Spinal cord (tissue), 10 donors: ENCODE measurements around the gene RCN1. TPM values are rescaled to one million over a fixed set of nuclear protein-coding genes. Genes with fewer than 3 reads are reported as not detected.
A peak's percentile ranks its signal among the peaks of the same experiment; 100 is the strongest.

Experiments
- DNase-seq, 6 donors: peaks; one replicate each; pipeline versions ENCODE4 v3.0.0 to v3.0.0-alpha.2; 2013 to 2015; ENCODE audit warnings: low spot score in 6 of 6, low read depth in 4 of 6
- H3K27ac ChIP-seq: one replicate; pipeline ENCODE4 v1.5.1; 2013; ENCODE audit warnings: low read depth, low read length, control low read depth
- H3K27me3 ChIP-seq: one replicate; pipeline ENCODE4 v1.6.1; 2013; ENCODE audit warnings: low read length; ENCODE audit not compliant: control insufficient read depth, insufficient read depth
- H3K36me3 ChIP-seq: one replicate; pipeline ENCODE4 v1.6.1; 2013; ENCODE audit warnings: low read length; ENCODE audit not compliant: control insufficient read depth, insufficient read depth
- H3K4me1 ChIP-seq: one replicate; pipeline ENCODE4 v1.6.1; 2013; ENCODE audit warnings: low read length; ENCODE audit not compliant: control insufficient read depth, insufficient read depth
- H3K4me3 ChIP-seq: one replicate; pipeline ENCODE4 v1.5.1; 2013; ENCODE audit warnings: low read depth, low read length, control low read depth
- H3K9me3 ChIP-seq: one replicate; pipeline ENCODE4 v1.6.1; 2013; ENCODE audit warnings: low read length; ENCODE audit not compliant: control insufficient read depth, insufficient read depth
- WGBS: methylation state at CpG from one replicate; pipeline ENCODE4 v1.1.5; 2013; ENCODE audit warnings: missing lambda C conversion rate; ENCODE audit not compliant: insufficient coverage; 5-methylcytosine and 5-hydroxymethylcytosine counted together
- long read RNA-seq, 4 donors: transcript quantifications; one replicate each; lab custom pipeline, GENCODE V29; 2026
- polyA plus RNA-seq, 2 donors: library from polyadenylated mRNA; unstranded; fragments of 120-200 nt; gene quantifications; one replicate each; pipeline ENCODE4 v1.2.1, GENCODE V29; 2013; ENCODE audit not compliant: insufficient read length in 2 of 2
- total RNA-seq, 2 donors: library from RNA; depleted of rRNA in 1 of 2; stranded (reverse); fragments of 120-200 nt in 1 of 2; fragments of >200 nt in 1 of 2; gene quantifications; one replicate each; pipeline versions ENCODE4 v1.2.3 to v1.2.4, GENCODE V29; 2013 to 2014
- donor health status: healthy.

Gene RCN1
- 100 to 1,000 TPM in 1 of 2 donors, 10 to 100 TPM in 1; 90.9 to 100 TPM for total RNA-seq
- polyA plus RNA-seq = 100 to 1,000 TPM; 127 to 137 TPM
- long read RNA-seq, donor 1, transcript RCN1-201 (6 exons, 2,572 nt) = major isoform, 61 of 71 reads
- long read RNA-seq, donor 1, transcript RCN1-204 (2 exons, 2,653 nt) = minor isoform, 6 of 71 reads
- long read RNA-seq, donor 1, partial matches to known transcripts = 0 of 71 reads
- long read RNA-seq, donor 1, other reads (novel, unspliced or antisense) = 0 of 71 reads
- long read RNA-seq, donor 2, transcript RCN1-201 (6 exons, 2,572 nt) = major isoform, 28 of 30 reads
- long read RNA-seq, donor 2, partial matches to known transcripts = 0 of 30 reads
- long read RNA-seq, donor 2, other reads (novel, unspliced or antisense) = 0 of 30 reads
- long read RNA-seq, donor 3, transcript RCN1-201 (6 exons, 2,572 nt) = major isoform, 34 of 38 reads
- long read RNA-seq, donor 3, partial matches to known transcripts = 0 of 38 reads
- long read RNA-seq, donor 3, other reads (novel, unspliced or antisense) = 0 of 38 reads
- long read RNA-seq, donor 4, transcript RCN1-201 (6 exons, 2,572 nt) = major isoform, 75 of 90 reads
- long read RNA-seq, donor 4, transcript RCN1-204 (2 exons, 2,653 nt) = minor isoform, 7 of 90 reads
- long read RNA-seq, donor 4, partial matches to known transcripts = 6 of 90 reads
- long read RNA-seq, donor 4, other reads (novel, unspliced or antisense) = 0 of 90 reads

GRCh38 chr11:32090545-32091370 is at the start of gene RCN1:
RCN1 (plus strand) TSS chr11:32091074; CDS start chr11:32091197, 123 bp downstream.
- peak within 1 kb of the TSS; percentile 60 for H3K4me3 ChIP-seq
- peak in 5 of 6 donors; percentile 59 to 89 (median 68) for DNase-seq
- H3K27ac ChIP-seq = peak within 1 kb of the TSS; percentile 79
- WGBS = under 1% methylated on average over 60 of the region's 79 CpGs
- H3K27me3 ChIP-seq = no peaks in the 10 kb centered on the region
- H3K36me3 ChIP-seq = no peaks in the 10 kb centered on the region
- H3K9me3 ChIP-seq = no peaks in the 10 kb centered on the region
- peaks cover 36% of the 10 kb centered on the region for H3K4me1 ChIP-seq

DNA sequence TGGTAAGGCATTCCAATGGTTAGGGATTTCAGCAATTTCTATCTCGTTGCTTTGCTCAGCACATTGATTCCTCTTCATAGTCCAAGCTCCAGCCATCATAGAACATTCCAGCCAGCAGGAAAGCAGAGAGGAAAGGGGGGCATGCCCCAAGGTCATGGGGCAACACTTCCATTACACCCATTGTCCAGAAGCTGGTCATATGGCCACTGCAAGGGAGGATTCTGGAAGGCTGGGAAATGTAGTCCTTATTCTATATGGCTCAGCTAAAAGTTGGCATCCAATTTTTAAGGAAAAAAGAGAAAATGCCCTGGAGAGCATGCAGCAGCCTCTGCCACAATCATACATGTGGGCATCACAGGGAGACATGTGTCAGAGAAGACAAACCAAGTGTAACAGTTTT is 47.1 kb upstream of the RCN1 start:
- Histone ChIP-seq H3K9me3 (no peaks in the 10 kb centered on the region), H3K4me1 (peaks cover 3% of the 10 kb centered on the region), H3K27me3 (no peaks in the 10 kb centered on the region), H3K27ac (no peak overlapping the region), H3K36me3 (no peaks in the 10 kb centered on the region), H3K4me3 (no peak overlapping the region)
- DNase-seq = no peak
- WGBS = no CpG with 5 or more reads among the region's 1 CpG

GRCh38 chr11:32044158-32044863 is 46.6 kb upstream of the RCN1 start:
- 55% methylated on average over 4 of the region's 4 CpGs for WGBS
- Histone ChIP-seq H3K27ac (no peak overlapping the region), H3K4me3 (no peak overlapping the region), H3K36me3 (no peaks in the 10 kb centered on the region), H3K27me3 (no peaks in the 10 kb centered on the region), H3K9me3 (no peaks in the 10 kb centered on the region), H3K4me1 (peaks cover 3% of the 10 kb centered on the region)
- peak in 2 of 6 donors; percentile 32 to 62 for DNase-seq

- Histone ChIP-seq H3K27me3 (no peaks in the 10 kb centered on the region), H3K27ac (no peak overlapping the region), H3K4me3 (no peak overlapping the region), H3K4me1 (peaks cover 3% of the 10 kb centered on the region), H3K36me3 (no peaks in the 10 kb centered on the region), H3K9me3 (no peaks in the 10 kb centered on the region)
- no peak for DNase-seq
Measured at GRCh38 chr11:32045456-32045855, 45.4 kb upstream of the RCN1 start.

DNA sequence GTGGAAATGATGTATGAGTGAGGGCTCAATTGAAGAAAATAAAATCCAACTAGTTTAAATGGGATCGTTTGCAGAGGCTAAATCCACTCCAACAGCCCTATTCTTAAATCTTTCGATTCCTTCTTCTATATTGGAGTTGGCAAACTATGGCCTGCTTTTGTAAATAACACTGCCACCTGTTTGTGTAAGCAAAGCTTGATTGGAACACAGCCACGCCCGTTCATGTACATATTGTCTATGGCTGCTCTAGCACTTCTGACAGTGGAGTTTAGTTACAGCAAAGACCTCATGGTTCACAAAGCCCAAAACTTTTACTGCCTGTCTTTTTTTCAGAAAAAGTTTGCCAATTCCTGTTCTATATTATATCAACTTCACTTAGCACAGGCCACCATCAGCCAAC is 40.6 kb upstream of the RCN1 start:
- WGBS = 76% methylated on average over 3 of the region's 4 CpGs
- DNase-seq = no peak
- Histone ChIP-seq H3K4me3 (no peak overlapping the region), H3K36me3 (no peaks in the 10 kb centered on the region), H3K4me1 (peaks cover 2% of the 10 kb centered on the region), H3K9me3 (no peaks in the 10 kb centered on the region), H3K27me3 (peaks cover 3% of the 10 kb centered on the region), H3K27ac (no peak overlapping the region)

DNA sequence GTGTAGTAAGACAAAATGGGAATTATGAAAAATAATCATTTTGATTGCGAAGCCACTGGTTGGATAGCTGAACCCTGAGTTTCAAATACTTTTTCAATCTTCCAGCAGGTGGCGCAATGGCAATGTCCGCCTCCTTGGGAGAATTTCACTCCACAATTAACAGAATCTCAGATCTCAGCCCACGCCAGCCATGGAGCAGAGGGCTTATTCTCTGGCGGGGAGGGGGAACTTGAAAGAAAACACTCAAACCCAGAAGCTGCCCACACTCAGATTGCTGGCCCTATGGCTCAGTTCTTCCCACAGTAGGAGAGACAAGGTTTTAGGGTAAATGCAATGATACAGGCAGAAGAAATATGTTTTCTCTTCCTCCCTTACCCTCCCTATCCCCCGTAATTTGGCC is 38.7 kb upstream of the RCN1 start:
- peaks cover 3% of the 10 kb centered on the region for H3K27me3 ChIP-seq
- no CpG with 5 or more reads among the region's 6 CpGs for WGBS

GRCh38 chr11:32053151-32053888 is 37.6 kb upstream of the RCN1 start:
- no peaks in the 10 kb centered on the region for H3K9me3 ChIP-seq
- H3K27ac ChIP-seq = no peak overlapping the region
- H3K27me3 ChIP-seq = peaks cover 3% of the 10 kb centered on the region
- H3K36me3 ChIP-seq = no peaks in the 10 kb centered on the region
- 50% methylated on average over 1 of the region's 7 CpGs for WGBS
- no peak for DNase-seq
- H3K4me3 ChIP-seq = no peak overlapping the region
- peaks cover 2% of the 10 kb centered on the region for H3K4me1 ChIP-seq

More for the DNA sequence above, 38.7 kb upstream of the RCN1 start:
- Histone ChIP-seq H3K9me3 (no peaks in the 10 kb centered on the region), H3K4me1 (peaks cover 2% of the 10 kb centered on the region), H3K4me3 (no peak overlapping the region), H3K27ac (no peak overlapping the region), H3K36me3 (no peaks in the 10 kb centered on the region)
- DNase-seq = peak in 4 of 6 donors; percentile 33 to 87 (median 64)

DNA sequence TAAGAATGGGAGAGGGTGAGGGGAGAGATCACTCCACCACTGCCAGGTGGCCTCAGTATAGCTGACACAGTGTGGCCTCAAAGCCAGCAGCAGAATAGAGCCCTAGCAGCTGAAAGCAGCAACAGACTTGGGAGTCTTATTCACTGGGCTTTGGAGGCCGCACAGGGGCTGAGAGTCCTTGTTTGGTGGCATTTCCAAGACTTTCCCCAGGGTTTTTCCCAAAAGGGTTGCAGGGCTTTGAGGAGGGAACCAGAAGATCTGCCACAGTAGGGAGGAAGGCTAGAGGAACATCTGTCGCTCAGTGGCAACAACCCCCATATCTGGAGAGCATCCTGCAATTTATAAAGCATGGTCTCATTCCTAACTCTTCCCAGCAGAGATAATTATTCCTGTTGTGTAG is 35.0 kb upstream of the RCN1 start:
- H3K36me3 ChIP-seq = no peaks in the 10 kb centered on the region
- WGBS = 100% methylated on average over 1 of the region's 2 CpGs
- H3K9me3 ChIP-seq = no peaks in the 10 kb centered on the region
- DNase-seq = no peak
- no peak overlapping the region for H3K4me3 ChIP-seq
- peaks cover 2% of the 10 kb centered on the region for H3K4me1 ChIP-seq
- no peak overlapping the region for H3K27ac ChIP-seq
- H3K27me3 ChIP-seq = peaks cover 3% of the 10 kb centered on the region
